NCI-H2107 treated with DMSO at 0.1 percent for 48 hours (cell line): Measurements from ENCODE around the gene SEC61A1.

ENCODE experiments used
- DNase-seq: peaks from one replicate; lab custom pipeline; 2025; ENCODE audit not compliant: unreplicated experiment; lab: John Stamatoyannopoulos, UW

SEC61A1 gene

GRCh38 chr3:128051837-128052594, at the start of gene SEC61A1:
Gene SEC61A1, plus strand, starts transcription at chr3:128052437. Its CDS starts 116 bp downstream, at chr3:128052553.
- peak; percentile 71 for DNase-seq

DNA sequence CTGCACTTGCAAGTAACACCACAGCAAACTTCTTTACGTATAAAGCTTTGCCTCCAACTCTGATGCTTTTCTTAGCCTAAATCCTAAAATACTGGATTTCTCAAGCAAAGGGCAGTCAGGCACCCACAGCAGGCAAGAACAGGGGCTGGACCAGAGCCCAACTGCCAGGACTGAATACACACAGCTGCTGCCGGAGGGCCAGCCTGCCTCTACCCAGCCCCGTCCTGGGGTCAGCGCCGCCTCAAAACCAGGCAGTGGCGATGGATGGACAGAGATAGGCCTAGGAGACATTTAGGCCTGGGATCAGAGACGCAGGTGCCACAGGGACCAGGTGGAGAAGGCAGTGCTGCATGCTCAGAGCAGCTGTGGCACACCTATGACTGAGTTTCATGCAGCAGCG, 47.6 kb upstream of the SEC61A1 start:
- no peak for DNase-seq

- DNase-seq: no peak
These were observed 45.9 kb upstream of the SEC61A1 start for GRCh38 chr3:128006061-128007032.

- no peak for DNase-seq
These were observed 45.2 kb upstream of the SEC61A1 start for GRCh38 chr3:128007033-128007424.

DNA sequence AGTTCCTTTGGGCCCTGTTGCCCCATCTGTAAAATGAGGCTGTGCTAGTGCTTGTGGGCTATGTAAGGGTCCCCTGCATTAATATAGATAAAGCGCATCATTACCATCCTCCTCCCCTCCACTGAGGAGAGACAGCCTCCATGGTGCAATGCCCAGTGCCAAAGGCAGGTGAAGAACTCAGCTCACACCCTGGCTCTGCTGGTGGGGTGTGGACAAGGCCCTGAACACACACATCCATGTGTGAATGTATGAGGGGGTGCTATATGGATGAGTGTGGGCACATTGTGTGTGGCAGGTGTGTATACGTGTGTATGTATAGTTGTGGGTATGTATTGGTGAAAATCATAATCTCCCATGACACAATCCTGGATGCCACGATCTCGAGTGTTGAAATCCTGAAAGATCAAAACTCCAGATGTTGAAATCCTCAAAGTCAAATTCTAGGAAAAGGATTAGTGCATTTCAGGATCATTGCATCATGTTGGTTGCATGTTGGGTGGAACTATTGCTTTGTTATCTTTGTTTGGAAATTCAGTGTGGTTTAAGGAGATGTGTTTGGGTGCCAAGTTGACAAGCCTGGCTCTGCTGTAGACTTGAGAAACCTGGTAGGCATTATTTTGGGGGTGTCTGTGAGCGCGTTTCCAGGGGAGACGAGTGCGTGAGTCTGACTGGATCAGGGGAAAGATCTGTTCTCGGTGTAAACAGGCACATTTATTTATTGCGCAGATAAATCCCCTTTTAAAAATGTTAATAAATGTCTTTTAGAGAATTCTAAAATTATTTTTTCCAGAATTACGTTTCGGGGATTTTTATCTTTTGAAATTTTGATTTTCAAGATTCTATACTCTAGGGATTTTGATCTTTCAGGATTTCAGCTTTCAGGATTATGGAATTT, 42.0 kb upstream of the SEC61A1 start:
- no peak for DNase-seq

DNA sequence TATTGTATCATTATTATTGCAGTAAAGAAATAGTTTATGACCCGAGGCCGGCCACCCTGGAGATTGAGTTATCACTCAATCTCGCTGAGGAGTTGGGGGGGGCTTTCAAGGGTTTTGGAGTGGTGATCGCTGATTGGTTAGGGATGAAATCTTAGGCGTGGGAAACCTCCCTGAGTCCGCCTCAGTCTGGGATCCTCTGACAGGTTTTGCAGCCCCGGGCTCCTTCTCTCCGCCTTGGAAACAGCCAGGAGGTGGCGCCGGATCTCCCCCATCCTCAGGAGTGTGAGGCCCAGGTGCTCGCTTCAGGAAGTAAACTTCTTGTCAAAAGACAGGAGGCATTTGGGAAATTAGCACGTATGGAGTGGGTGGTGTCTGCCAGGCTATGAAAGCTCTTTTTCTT, 41.1 kb upstream of the SEC61A1 start:
- DNase-seq: peak; percentile 59

DNA sequence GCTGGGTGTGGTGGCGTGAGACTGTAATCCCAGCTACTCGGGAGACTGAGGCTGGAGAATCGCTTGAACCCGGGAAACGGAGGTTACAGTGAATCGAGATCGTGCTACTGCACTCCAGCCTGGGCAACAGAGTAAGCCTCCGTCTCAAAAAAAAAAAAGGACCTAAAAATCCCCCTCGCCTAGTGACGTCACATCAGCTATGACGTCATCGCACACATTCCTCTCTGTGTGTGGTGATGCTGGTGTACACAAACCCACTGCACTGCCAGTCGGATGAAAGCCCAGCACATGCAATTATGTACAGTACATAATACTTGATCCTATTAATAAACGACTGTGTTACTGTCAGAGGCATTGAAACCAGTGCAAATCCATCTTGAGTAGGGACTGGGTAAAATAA, 40.2 kb upstream of the SEC61A1 start:
- no peak for DNase-seq

DNA sequence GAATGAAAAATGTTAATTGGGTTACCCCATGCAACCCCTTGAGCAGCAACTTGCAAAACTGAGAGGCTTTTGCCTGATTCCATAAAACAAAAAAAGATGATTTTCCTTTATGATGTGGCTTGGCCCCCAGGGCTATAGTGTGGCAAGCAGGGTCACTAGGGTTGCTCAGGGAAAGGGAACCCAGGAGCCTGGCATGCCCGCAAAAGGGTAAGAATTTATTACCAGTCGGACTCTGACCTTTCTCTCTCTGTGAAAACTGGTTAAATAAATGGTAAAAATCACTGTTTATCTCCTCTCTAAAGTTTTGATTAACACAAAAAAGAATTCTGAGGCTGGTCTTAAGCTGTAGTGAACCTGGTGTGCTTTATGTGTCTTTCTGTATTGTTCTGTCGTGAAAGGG, 37.7 kb upstream of the SEC61A1 start:
- DNase-seq: no peak

- DNase-seq: no peak
These were observed 35.7 kb upstream of the SEC61A1 start for GRCh38 chr3:128016502-128016901.

DNA sequence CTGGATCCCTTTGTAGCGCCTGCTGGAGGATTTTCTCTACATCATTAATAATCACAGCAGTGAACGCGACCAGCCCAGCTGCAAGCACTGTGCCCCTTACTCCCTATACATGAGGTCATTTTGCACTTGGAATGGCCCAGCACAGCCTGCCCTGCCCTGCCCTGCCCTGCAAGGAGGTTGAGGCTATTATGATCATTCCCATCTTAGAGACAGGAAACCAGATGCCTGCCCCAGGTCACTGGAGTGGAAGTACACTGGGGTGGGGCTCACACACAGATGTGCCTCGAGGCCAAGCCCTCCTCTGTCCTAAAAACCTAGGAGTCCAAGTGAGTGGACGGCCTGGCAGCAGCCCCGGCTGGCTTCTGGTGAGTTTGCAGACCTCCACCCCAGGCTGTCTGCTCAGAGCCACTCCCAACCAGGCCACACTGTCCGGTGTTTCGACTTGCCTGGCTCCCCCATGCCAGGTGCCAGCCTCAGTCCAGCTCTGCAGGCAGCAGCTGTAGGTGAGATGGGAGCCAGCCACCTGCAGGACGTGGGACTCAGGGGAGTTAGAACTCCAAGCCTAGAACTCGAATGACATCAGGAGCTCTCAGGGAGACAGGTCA, 30.4 kb upstream of the SEC61A1 start:
- DNase-seq: no peak

DNA sequence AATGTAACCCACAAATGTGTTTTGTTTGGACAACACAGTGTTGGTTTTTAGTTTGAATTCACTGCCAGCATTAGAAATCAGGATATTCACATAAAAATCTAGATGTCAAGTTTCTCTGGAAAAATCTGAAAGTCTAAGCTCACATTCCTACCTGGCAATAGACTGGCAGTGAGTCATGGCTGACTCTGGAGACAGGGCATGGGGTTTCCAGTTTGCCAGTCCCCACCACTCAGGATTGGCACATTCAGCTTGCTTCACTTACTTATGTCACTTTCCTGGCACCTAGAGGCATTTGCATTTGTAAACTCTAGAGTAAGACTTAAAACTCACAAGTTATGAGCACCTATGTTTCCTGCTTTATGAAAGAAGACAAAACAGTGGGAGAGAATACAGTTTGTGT, 19.1 kb upstream of the SEC61A1 start:
- DNase-seq: no peak

GRCh38 chr3:128036119-128036518, 16.1 kb upstream of the SEC61A1 start:
- no peak for DNase-seq

DNA sequence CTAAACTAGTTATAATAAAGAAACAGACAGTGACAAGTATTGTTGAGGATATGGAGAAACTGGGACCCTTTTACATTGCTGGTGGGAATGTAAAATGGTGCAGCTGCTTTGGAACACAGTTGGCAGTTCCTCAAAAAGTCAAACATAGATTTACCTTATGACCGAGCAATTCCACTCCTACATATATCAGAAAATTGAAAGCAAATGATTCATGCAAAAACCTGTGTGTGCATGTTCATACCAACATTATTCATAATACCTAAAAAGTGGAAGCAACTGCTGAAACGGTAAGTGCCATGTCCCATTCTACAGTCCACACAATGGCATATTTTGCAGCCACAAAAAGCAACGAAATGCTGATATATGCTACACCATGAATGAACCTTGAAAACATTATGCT, 12.2 kb upstream of the SEC61A1 start:
- no peak for DNase-seq

DNA sequence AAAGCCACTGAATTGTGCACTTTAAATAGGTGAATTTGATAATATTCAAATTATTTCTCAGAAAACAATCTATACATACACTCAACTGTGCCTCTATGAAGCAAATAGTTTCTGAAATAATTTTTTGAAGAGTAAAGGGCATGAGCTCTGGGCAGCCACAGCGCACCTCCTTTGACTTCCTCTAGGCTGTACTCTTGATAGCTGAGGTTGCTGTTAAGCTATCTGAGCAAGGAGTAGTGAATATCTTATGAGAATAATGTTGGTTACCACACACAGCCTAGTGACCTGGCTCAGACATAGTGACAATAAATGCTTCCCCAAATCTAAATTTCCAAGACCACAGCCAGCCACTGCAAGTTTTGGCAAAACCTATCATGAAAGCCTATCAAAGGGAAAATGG, 11.6 kb upstream of the SEC61A1 start:
- DNase-seq: no peak

GRCh38 chr3:128041344-128041743, 10.9 kb upstream of the SEC61A1 start:
- DNase-seq: no peak

- no peak for DNase-seq
These were observed 1.6 kb upstream of the SEC61A1 start for GRCh38 chr3:128050597-128050996.

- no peak for DNase-seq
These were observed 789 bp upstream of the SEC61A1 start for GRCh38 chr3:128051459-128051836.

GRCh38 chr3:128052595-128053351, 536 bp downstream of the SEC61A1 start:
- no peak for DNase-seq

DNA sequence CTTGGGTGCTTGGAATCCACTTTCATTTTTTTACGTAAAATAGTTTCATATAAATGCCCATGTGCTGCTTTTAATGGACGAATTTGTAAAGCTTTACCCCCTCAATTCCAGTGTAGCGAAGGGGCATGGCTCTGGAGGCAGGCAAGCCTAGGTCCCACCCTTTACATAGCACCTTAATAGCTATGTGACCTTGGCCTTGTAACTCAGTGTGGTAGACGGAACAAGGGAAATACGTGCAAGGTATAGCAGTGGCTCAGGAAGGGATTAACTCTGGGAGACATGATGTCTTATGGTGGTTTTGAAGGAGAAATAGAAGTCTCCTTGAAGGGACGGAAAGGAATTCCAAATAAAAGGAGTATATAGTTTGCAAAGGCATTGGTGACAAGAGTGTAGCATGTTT, 1.4 kb downstream of the SEC61A1 start:
- no peak for DNase-seq

GRCh38 chr3:128054367-128054766, 2.1 kb downstream of the SEC61A1 start:
- no peak for DNase-seq
